ENCODE data around the gene AKAP12. TPM values are rescaled to one million over a fixed set of nuclear protein-coding genes. Genes with fewer than 3 reads are reported as not detected.

AKAP12 gene
- total and polyA plus RNA-seq, 2 experiments from 2014 or later, result 90.1 to 137 TPM

GRCh38 chr6:151399679-151400078 is 159.9 kb downstream of the AKAP12 start:
- H3K27ac Mint-ChIP-seq, result no peak overlapping the region
- no peaks in the 10 kb centered on the region for H3K4me1 ChIP-seq (ENCODE audit: insufficient read depth)
- no peak overlapping the region for H3K4me3 Mint-ChIP-seq
- H3K36me3 ChIP-seq (ENCODE audit: insufficient read depth), result no peaks in the 10 kb centered on the region; the same call in 1 of the 2 replicates
- no peaks in the 10 kb centered on the region for H3K27me3 Mint-ChIP-seq (ENCODE audit: insufficient read depth, low read depth, poor library complexity)
- peaks cover 37% of the 10 kb centered on the region for H3K36me3 Mint-ChIP-seq (ENCODE audit: low read depth)
- DNase-seq (ENCODE audit: low spot score) (no peak), ATAC-seq (no peak)
- H4K20me1 ChIP-seq (replicated peaks; ENCODE audit: insufficient read depth), result peaks cover 46% of the 10 kb centered on the region
- H3K9me3 Mint-ChIP-seq, result no peaks in the 10 kb centered on the region
- H3F3A ChIP-seq (replicated peaks; ENCODE audit: low read depth), result 0 out of 2 replicates have a peak, but pooled peaks cover 5% of the 10 kb centered on the region
- H3K79me2 ChIP-seq (replicated peaks; ENCODE audit: insufficient read depth), result peaks cover 93% of the 10 kb centered on the region
- no peak overlapping the region for H3K4me2 ChIP-seq
- H3K4me3 ChIP-seq, result no peak overlapping the region
- no peak overlapping the region for H3K27ac ChIP-seq (ENCODE audit: low read depth)
- H2AFZ ChIP-seq, result no peak overlapping the region
- H3K9me2 ChIP-seq (ENCODE audit: insufficient read depth), result no peaks in the 10 kb centered on the region
- no peaks in the 10 kb centered on the region for H3K27me3 ChIP-seq (ENCODE audit: insufficient read depth)
- peaks cover 6% of the 10 kb centered on the region; the same call in 2 of the 3 replicates for H3K4me1 Mint-ChIP-seq
- TF ChIP-seq STAT1 (IDR thresholded peaks at IDR 0.05; ENCODE audit: unreplicated experiment) (no peak), POLR2AphosphoS5 (IDR thresholded peaks at IDR 0.05; ENCODE audit: low read depth) (no peak), ZNF331 (CRISPR knock-in tag; IDR thresholded peaks at IDR 0.05; ENCODE audit: low read depth) (no peak), ZNF462 (CRISPR knock-in tag; IDR thresholded peaks at IDR 0.05) (no peak), JUNB (IDR thresholded peaks at IDR 0.05; ENCODE audit: unreplicated experiment) (no peak), REST (IDR thresholded peaks at IDR 0.05; ENCODE audit: unreplicated experiment) (no peak), EZH2 (IDR thresholded peaks at IDR 0.05; ENCODE audit: low read depth, unreplicated experiment) (no peak), ETS1 (IDR thresholded peaks at IDR 0.05) (no peak), ZNF114 (CRISPR knock-in tag; IDR thresholded peaks at IDR 0.05) (no peak), CREB1 (CRISPR knock-in tag; IDR thresholded peaks at IDR 0.05; ENCODE audit: low read depth) (no peak), NANOG (IDR thresholded peaks at IDR 0.05; ENCODE audit: borderline replicate concordance) (no peak), EZH2phosphoT487 (IDR thresholded peaks at IDR 0.05; ENCODE audit: unreplicated experiment) (no peak), CTCF (conservative IDR thresholded peaks at IDR 0.05; ENCODE audit: low read depth in 2 of 2) (no peak)

All from GM23338 (cell line).